ENCODE results near the gene FAM118B.

The FAM118B gene

DNA sequence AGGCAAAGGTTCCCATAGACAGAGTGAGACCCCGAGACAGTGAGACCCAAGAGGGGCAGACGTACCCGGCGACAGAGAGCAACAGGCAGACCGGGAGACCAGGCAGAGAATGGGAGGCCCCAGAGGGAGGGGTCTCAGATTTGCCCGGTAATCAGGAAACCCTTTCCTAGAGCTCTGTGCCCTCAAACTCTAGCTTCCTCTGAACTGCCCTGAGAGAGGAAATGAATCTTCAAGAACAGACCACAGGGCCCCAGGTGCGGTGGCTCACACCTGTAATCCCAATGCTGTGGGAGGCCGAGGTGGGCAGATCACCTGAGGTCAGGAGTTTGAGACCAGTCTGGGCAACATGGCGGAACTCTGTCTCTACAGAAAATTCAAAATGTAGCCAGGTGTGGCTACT, 47.8 kb upstream of the FAM118B start:
- Histone ChIP-seq H3K9ac (ENCODE audit: low read depth, low read length, poor library complexity, severe bottlenecking) (no peak overlapping the region), H3F3A (ENCODE audit: low read depth) (no peaks in the 10 kb centered on the region), H3K4me3 (ENCODE audit: low read length, poor library complexity, severe bottlenecking) (no peak overlapping the region), H3K4me1 (ENCODE audit: insufficient read depth, low read length, poor library complexity, severe bottlenecking) (peaks cover 5% of the 10 kb centered on the region), H2AFZ (ENCODE audit: low read length) (no peak overlapping the region), H3K36me3 (ENCODE audit: insufficient read depth, low read length) (no peaks in the 10 kb centered on the region), H3K9me2 (replicated peaks; ENCODE audit: low read depth, low read length) (no peaks in the 10 kb centered on the region), H3K79me2 (ENCODE audit: insufficient read depth, low read length) (no peaks in the 10 kb centered on the region), H4K20me1 (ENCODE audit: insufficient read depth, low read length, poor library complexity, severe bottlenecking) (no peaks in the 10 kb centered on the region), H3K9me3 (ENCODE audit: insufficient read depth, low read depth, low read length) (no peaks in the 10 kb centered on the region), H3K4me2 (ENCODE audit: low read depth, low read length, poor library complexity, severe bottlenecking) (no peak overlapping the region), H3K27me3 (ENCODE audit: insufficient read depth, low read length, poor library complexity, severe bottlenecking) (no peaks in the 10 kb centered on the region)
- TF ChIP-seq, protein P1, sequence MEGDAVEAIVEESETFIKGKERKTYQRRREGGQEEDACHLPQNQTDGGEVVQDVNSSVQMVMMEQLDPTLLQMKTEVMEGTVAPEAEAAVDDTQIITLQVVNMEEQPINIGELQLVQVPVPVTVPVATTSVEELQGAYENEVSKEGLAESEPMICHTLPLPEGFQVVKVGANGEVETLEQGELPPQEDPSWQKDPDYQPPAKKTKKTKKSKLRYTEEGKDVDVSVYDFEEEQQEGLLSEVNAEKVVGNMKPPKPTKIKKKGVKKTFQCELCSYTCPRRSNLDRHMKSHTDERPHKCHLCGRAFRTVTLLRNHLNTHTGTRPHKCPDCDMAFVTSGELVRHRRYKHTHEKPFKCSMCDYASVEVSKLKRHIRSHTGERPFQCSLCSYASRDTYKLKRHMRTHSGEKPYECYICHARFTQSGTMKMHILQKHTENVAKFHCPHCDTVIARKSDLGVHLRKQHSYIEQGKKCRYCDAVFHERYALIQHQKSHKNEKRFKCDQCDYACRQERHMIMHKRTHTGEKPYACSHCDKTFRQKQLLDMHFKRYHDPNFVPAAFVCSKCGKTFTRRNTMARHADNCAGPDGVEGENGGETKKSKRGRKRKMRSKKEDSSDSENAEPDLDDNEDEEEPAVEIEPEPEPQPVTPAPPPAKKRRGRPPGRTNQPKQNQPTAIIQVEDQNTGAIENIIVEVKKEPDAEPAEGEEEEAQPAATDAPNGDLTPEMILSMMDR (conservative IDR thresholded peaks at IDR 0.05; ENCODE audit: low read length): no peak
- no peak for TF ChIP-seq EZH2phosphoT487 (IDR thresholded peaks at IDR 0.05; ENCODE audit: borderline replicate concordance)

DNA sequence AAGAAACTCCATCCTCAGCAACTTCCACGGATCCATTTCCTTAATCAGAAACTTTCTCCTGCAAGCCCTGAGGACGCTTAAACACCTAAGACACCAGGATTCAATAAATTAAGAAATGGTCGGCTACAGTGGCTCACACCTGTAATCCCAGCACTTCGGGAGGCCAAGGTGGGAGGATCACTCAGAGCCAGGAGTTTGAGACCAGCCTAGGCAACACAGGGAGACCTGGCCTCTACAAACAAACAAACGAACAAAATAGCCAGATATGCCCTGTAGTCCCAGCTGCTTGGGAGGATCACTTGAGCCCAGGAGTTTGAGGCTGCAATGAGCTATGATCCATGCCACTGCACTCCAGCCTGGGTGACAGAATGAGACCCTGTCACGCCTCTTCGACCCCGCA, 46.8 kb upstream of the FAM118B start:
- Histone ChIP-seq H2AFZ (ENCODE audit: low read length) (no peak overlapping the region), H3K9ac (ENCODE audit: low read depth, low read length, poor library complexity, severe bottlenecking) (no peak overlapping the region), H3K36me3 (ENCODE audit: insufficient read depth, low read length) (no peaks in the 10 kb centered on the region), H3K9me3 (ENCODE audit: insufficient read depth, low read depth, low read length) (no peaks in the 10 kb centered on the region), H3K4me1 (ENCODE audit: insufficient read depth, low read length, poor library complexity, severe bottlenecking) (peaks cover 5% of the 10 kb centered on the region), H3K4me2 (ENCODE audit: low read depth, low read length, poor library complexity, severe bottlenecking) (no peak overlapping the region), H3K79me2 (ENCODE audit: insufficient read depth, low read length) (no peaks in the 10 kb centered on the region), H3F3A (ENCODE audit: low read depth) (no peaks in the 10 kb centered on the region), H3K9me2 (replicated peaks; ENCODE audit: low read depth, low read length) (no peaks in the 10 kb centered on the region), H3K4me3 (ENCODE audit: low read length, poor library complexity, severe bottlenecking) (no peak overlapping the region), H3K27me3 (ENCODE audit: insufficient read depth, low read length, poor library complexity, severe bottlenecking) (no peaks in the 10 kb centered on the region), H4K20me1 (ENCODE audit: insufficient read depth, low read length, poor library complexity, severe bottlenecking) (no peaks in the 10 kb centered on the region)
- TF ChIP-seq, protein P1 (conservative IDR thresholded peaks at IDR 0.05; ENCODE audit: low read length): no peak

DNA sequence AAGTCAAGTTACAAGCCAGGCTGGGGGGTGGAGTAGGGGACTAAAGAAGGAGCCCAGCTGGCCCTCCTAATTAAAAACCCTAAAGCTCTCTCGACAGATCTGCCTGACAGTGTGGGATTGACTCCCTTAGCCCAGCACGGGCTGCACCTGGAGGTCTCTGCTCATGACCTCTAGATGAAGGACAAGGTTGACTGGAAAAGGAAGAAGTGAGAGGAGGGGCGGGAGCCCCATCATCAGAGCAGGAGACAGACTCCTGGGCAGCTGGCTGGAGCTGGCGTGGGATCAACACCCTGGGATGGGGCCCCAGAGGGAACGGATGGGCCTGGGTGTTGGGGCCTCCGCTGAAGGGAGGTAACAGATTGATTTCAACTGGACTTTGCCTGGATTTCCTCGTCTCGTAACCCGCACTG, 46.3 kb upstream of the FAM118B start:
- H3K9me3 ChIP-seq (ENCODE audit: insufficient read depth, low read depth, low read length): no peaks in the 10 kb centered on the region
- no peaks in the 10 kb centered on the region for H3K79me2 ChIP-seq (ENCODE audit: insufficient read depth, low read length)
- H3K27me3 ChIP-seq (ENCODE audit: insufficient read depth, low read length, poor library complexity, severe bottlenecking): no peaks in the 10 kb centered on the region
- no peak overlapping the region for H3K9ac ChIP-seq (ENCODE audit: low read depth, low read length, poor library complexity, severe bottlenecking)
- no peaks in the 10 kb centered on the region for H4K20me1 ChIP-seq (ENCODE audit: insufficient read depth, low read length, poor library complexity, severe bottlenecking)
- H3K9me2 ChIP-seq (replicated peaks; ENCODE audit: low read depth, low read length): no peaks in the 10 kb centered on the region
- peaks cover 5% of the 10 kb centered on the region for H3K4me1 ChIP-seq (ENCODE audit: insufficient read depth, low read length, poor library complexity, severe bottlenecking)
- no peaks in the 10 kb centered on the region for H3K36me3 ChIP-seq (ENCODE audit: insufficient read depth, low read length)
- H2AFZ ChIP-seq (ENCODE audit: low read length): no peak overlapping the region
- H3K4me3 ChIP-seq (ENCODE audit: low read length, poor library complexity, severe bottlenecking): no peak overlapping the region
- no peak overlapping the region for H3K4me2 ChIP-seq (ENCODE audit: low read depth, low read length, poor library complexity, severe bottlenecking)
- H3F3A ChIP-seq (ENCODE audit: low read depth): no peaks in the 10 kb centered on the region
- TF ChIP-seq EZH2phosphoT487 (IDR thresholded peaks at IDR 0.05; ENCODE audit: borderline replicate concordance): no peak
- TF ChIP-seq, protein P1 (conservative IDR thresholded peaks at IDR 0.05; ENCODE audit: low read length): no peak

Data from Loucy (cell line).